Measurements from ENCODE around the gene IL22RA1.

DNA sequence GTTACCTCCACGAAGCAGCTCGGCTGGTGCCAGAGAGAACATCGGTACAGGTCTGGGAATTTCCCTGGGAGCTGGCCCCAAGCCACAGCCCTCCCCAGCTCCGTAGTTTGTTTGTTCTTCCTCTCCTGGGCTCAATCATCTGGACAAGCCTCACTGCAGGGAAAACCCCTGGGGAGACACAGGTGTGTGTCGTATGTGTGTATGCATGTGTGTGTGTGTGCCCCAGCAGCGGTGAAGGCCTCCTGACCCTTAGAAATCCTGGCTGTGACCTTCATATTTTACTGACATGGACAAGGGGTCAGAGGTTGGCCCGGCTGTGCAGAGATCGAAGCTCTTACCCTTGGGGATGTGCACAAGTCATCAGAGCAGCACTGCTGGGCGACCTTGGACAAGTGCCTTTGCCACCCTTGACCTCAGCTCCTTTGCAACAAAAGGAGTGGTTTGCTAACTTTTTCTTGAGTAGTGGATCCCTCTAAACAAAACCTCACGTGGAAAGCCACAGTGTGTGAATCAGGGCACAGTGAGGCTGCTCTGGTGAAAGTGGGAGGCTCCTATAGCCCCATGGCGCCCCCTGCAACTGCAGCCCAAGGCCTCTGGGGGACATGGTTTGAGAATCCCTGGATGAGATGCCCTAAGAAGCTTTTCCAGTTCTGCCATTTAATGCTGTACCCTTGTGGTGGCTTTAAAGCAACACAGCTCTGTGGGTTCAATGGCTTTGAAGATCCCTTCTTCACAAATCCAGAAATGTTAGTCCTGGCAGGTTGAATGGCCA is 12.3 kb upstream of the IL22RA1 start:
- TF ChIP-seq CTCF (conservative IDR thresholded peaks at IDR 0.05 in 1 of 2, IDR thresholded peaks at IDR 0.05 in 1 of 2; ENCODE audit: extremely low read depth in 1 of 2, insufficient read depth in 1 of 2, low read depth in 1 of 2, low read length in 2 of 2) (peak; percentile 23 to 24), EZH2 (IDR thresholded peaks at IDR 0.05; ENCODE audit: borderline replicate concordance, low read length) (no peak)

All from mammary epithelial cell (primary cell).